Esophagus (tissue), 2 donors: ENCODE data around the gene QTRT2. TPM values are rescaled to one million over a fixed set of nuclear protein-coding genes. Genes with fewer than 3 reads are reported as not detected.

Experiments used
- H3K27ac ChIP-seq, 2 donors: one replicate each; pipeline ENCODE4 v1.5.1; 2013; ENCODE audit warnings: low read depth in 2 of 2, mild to moderate bottlenecking in 2 of 2, inconsistent platforms in 1 of 2, low read length in 1 of 2, moderate library complexity in 1 of 2
- H3K27me3 ChIP-seq, 2 donors: one replicate each; pipeline ENCODE4 v1.6.1; 2013; ENCODE audit warnings: low read length in 2 of 2, control low read depth in 1 of 2, mild to moderate bottlenecking in 1 of 2; ENCODE audit not compliant: insufficient read depth in 2 of 2, control insufficient read depth in 1 of 2
- H3K36me3 ChIP-seq, 2 donors: one replicate each; pipeline ENCODE4 v1.6.1; 2013; ENCODE audit warnings: low read length in 1 of 2; ENCODE audit not compliant: control insufficient read depth in 2 of 2, insufficient read depth in 2 of 2
- H3K4me1 ChIP-seq, 2 donors: one replicate each; pipeline ENCODE4 v1.6.1; 2013; ENCODE audit warnings: low read length in 1 of 2; ENCODE audit not compliant: control insufficient read depth in 2 of 2, insufficient read depth in 2 of 2
- H3K4me3 ChIP-seq, 2 donors: one replicate each; pipeline ENCODE4 v1.5.1; 2013; ENCODE audit warnings: low read length in 2 of 2, mild to moderate bottlenecking in 2 of 2, low read depth in 1 of 2, moderate library complexity in 1 of 2
- H3K9me3 ChIP-seq, 2 donors: one replicate each; pipeline ENCODE4 v1.6.1; 2013; ENCODE audit warnings: mild to moderate bottlenecking in 2 of 2, low read depth in 1 of 2, low read length in 1 of 2, moderate library complexity in 1 of 2; ENCODE audit not compliant: control insufficient read depth in 2 of 2, insufficient read depth in 1 of 2
- WGBS, 2 donors: extraction: QIAGEN DNeasy Blood & Tissue Kit; methylation state at CpG; one replicate each; pipeline ENCODE4 v1.1.7; 2013; 5-methylcytosine and 5-hydroxymethylcytosine counted together
- polyA plus RNA-seq, 2 donors: library from polyadenylated mRNA; stranded (reverse); fragments of 200-250 nt; gene quantifications; one replicate each; pipeline ENCODE4 v1.2.3, GENCODE V29; 2013
- donor health status: healthy with polysubstance abuse.
- donor health status: Bipolar disorder and iron deficiency.

QTRT2 gene
- polyA plus RNA-seq, 2 donors, result 4.6 to 6.3 TPM

DNA sequence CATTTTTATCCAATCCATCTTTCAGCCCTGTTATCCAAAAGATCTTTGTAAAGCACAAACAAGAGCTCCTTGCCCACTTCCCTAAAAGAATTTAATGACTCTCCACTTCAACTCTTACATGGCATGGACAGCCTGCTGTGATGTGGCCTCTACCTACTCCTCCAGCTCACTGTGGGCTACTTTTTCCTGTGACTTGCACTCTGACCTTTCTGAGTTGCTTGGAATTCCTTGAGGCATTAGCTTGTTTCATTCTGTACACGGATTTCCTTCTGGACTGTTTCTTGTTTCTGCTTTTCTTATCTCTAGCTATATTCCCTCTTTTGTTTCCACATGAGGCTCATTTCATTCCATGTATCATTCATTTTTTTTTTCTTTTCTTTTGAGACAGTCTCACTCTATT, 15.2 kb downstream of the QTRT2 start:
- 59 to 62% methylated on average over 1 of the region's 1 CpG for WGBS, 2 donors
- H3K4me3 ChIP-seq, result no peak overlapping the region
- peaks cover 3 to 14% of the 10 kb centered on the region in 2 donors for H3K36me3 ChIP-seq
- H3K4me1 ChIP-seq, result no peaks in the 10 kb centered on the region
- no peak overlapping the region for H3K27ac ChIP-seq
- no peaks in the 10 kb centered on the region for H3K27me3 ChIP-seq
- no peaks in the 10 kb centered on the region for H3K9me3 ChIP-seq

DNA sequence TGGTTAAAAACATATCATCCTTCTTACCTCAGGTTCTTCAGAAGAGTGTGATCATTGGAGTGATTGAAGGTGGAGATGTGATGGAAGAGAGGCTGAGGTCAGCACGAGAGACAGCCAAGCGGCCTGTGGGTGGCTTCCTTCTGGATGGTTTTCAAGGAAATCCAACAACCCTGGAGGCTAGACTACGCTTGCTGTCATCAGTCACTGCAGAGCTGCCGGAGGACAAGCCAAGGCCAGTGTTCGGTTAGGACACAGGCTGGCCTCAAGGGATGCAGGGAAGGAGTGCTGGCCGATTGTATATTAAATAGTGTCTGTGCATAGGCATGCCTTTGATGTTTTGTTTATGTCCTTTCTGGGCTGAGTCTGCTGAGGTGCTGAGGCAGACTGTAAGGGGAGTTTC, 20.2 kb downstream of the QTRT2 start:
- Histone ChIP-seq H3K9me3 (no peaks in the 10 kb centered on the region), H3K27me3 (no peaks in the 10 kb centered on the region), H3K36me3 (peaks cover 0 to 12% of the 10 kb centered on the region in 2 donors), H3K4me3 (no peak overlapping the region), H3K27ac (no peak overlapping the region), H3K4me1 (no peaks in the 10 kb centered on the region)
- 81 to 83% methylated on average over 6 of the region's 6 CpGs for WGBS, 2 donors

DNA sequence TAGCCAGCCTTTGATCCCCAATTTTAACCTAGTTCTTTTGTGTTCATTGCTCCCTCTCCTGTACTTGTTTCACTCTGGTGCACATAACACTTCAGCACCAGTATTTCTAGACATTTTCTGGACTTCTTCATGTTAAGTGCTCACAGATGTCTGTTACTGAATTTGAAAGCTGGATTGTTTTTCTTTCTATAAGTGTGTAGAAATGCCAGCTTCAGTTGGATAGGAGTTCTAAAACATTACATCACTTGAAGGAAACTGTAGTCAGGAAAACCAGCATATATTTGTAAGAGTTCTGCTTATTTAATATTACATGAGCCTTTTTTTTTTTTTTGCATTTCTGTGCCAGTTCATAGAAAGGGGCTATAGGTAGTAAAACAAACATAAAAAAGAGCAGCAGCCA, 21.6 kb downstream of the QTRT2 start:
- Histone ChIP-seq H3K4me3 (no peak overlapping the region), H3K27ac (no peak overlapping the region), H3K4me1 (no peaks in the 10 kb centered on the region), H3K27me3 (no peaks in the 10 kb centered on the region), H3K9me3 (no peaks in the 10 kb centered on the region), H3K36me3 (peaks cover 0 to 7% of the 10 kb centered on the region in 2 donors)

DNA sequence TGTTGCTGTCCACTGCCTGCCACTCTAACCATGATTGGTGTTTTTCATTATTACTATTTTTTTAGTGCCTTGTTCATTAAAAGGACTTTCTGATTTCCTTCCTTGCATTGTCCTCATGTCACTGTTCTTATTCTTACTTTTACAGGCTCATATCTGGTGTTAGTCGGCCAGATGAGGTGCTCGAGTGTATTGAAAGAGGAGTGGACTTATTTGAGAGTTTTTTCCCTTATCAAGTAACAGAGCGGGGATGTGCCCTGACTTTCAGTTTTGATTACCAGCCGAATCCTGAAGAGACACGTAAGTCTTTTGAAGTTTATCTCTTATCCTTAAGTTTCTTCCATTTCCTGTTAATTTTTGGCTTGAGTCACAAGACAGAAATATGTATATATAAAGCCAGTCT, 23.2 kb downstream of the QTRT2 start:
- Histone ChIP-seq H3K4me1 (no peaks in the 10 kb centered on the region), H3K36me3 (peaks cover 0 to 7% of the 10 kb centered on the region in 2 donors), H3K4me3 (no peak overlapping the region), H3K27me3 (no peaks in the 10 kb centered on the region), H3K9me3 (no peaks in the 10 kb centered on the region), H3K27ac (no peak overlapping the region)
- 71 to 88% methylated on average over 5 of the region's 5 CpGs for WGBS, 2 donors

DNA sequence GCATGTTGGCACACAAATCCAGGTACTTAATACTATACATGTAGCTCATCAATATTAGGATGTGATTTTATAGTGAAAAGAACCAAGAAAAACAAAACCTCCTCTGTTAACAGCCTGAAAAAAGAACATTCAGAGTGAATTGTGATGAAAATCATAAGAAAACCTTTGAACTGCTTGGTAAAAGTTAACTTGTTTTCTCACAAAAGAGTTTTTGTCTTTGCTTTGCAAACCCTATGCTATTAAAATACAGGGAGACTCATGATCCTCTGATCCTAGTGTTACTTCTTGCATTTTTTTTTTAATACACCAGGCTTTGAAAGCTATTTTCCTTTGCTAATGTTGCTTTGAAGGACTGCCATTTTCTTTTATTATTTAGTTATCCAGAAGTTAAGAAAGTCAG, 23.7 kb downstream of the QTRT2 start:
- no peaks in the 10 kb centered on the region for H3K4me1 ChIP-seq
- H3K4me3 ChIP-seq, result no peak overlapping the region
- H3K27me3 ChIP-seq, result no peaks in the 10 kb centered on the region
- no peak overlapping the region for H3K27ac ChIP-seq
- no peaks in the 10 kb centered on the region for H3K9me3 ChIP-seq
- peaks cover 0 to 7% of the 10 kb centered on the region in 2 donors for H3K36me3 ChIP-seq

DNA sequence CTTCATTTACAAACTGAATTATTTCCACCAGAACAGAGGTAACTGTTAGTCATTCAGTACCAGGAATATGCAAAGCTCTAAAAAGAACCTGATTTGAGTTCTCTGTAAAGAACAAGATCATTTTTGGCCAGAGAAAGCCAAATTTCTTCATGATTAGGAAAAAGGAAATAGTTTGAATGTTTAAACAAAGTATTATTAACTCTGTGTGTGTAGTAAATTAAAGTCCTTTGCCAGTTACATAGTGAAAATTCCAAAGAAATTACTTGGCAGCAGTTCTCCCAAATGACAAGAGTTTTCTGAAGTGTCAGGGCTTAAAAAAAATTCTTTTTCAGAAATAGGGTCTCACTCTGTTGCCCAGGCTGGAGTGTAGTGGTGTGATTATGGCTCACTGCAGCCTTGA, 24.5 kb downstream of the QTRT2 start:
- Histone ChIP-seq H3K27me3 (no peaks in the 10 kb centered on the region), H3K27ac (no peak overlapping the region), H3K4me1 (no peaks in the 10 kb centered on the region), H3K36me3 (peaks cover 4 to 12% of the 10 kb centered on the region in 2 donors), H3K4me3 (no peak overlapping the region), H3K9me3 (no peaks in the 10 kb centered on the region)

DNA sequence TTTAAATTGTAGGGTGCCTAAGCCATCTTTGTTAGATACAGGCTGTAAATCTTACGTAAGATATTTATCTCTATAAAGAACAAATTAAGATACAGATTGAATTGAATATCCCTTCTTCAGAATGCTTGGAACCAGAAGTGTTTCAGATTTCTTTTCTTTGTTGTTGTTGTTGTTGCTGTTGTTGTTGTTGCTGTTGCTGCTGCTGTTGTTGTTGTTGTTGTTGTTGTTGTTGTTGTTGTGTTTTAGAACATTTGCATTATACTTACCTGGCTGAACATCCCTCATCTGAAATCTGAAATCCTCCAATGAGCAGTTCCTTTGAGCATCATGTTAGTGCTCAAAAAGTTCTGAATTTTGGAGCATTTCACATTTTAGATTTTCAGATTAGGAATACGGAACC, 26.6 kb downstream of the QTRT2 start:
- 96 to 97% methylated on average over 2 of the region's 2 CpGs for WGBS, 2 donors
- Histone ChIP-seq H3K4me3 (no peak overlapping the region), H3K36me3 (peaks cover 4 to 8% of the 10 kb centered on the region in 2 donors), H3K27me3 (no peaks in the 10 kb centered on the region), H3K27ac (no peak overlapping the region), H3K4me1 (no peaks in the 10 kb centered on the region), H3K9me3 (no peaks in the 10 kb centered on the region)

DNA sequence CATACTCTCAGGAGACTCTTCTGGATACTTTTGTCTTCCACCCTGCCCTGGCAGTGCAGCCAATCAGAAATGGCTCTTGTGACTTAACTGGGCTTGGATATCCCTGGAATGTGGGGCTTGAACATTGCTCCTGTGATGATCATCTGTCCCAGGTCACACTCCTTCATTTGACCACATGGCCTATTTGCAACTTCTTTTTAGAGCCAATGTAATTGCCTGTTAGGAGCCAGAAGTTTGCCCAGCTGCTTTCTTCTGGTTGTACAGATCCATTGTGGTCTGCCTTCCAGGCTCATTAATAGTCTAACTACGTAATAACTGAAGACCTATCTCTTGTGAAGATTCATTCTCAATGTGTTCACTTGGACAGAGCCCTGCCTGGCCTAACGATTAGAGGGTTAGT, 29.8 kb downstream of the QTRT2 start:
- no peak overlapping the region for H3K4me3 ChIP-seq
- no peaks in the 10 kb centered on the region for H3K27me3 ChIP-seq
- H3K4me1 ChIP-seq, result no peaks in the 10 kb centered on the region
- H3K36me3 ChIP-seq, result peaks cover 4 to 8% of the 10 kb centered on the region in 2 donors
- H3K27ac ChIP-seq, result no peak overlapping the region
- 90 to 97% methylated on average over 2 of the region's 2 CpGs for WGBS, 2 donors
- H3K9me3 ChIP-seq, result no peaks in the 10 kb centered on the region

DNA sequence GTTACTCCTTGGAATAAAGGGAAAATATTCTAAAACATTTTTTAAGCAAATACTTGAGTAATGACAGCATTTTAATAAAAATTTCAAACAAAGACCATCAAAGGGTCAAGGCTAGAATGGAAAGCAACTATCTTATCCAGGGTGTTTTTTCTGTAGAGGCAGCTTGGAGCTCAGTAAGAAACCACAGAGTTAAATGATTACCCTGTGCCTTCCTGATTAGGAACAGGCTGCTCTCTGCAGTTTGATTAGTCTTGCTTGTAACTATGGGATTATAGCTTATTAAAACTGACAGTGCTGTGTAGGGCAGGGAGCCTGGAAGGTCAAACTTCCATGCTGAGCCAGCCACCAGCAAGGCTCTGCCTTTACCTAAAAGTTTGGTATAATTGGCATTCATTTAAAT, 33.1 kb downstream of the QTRT2 start:
- no peak overlapping the region for H3K27ac ChIP-seq
- no peaks in the 10 kb centered on the region for H3K27me3 ChIP-seq
- peaks cover 4 to 5% of the 10 kb centered on the region in 2 donors for H3K36me3 ChIP-seq
- no peaks in the 10 kb centered on the region for H3K4me1 ChIP-seq
- no peaks in the 10 kb centered on the region for H3K9me3 ChIP-seq
- no peak overlapping the region for H3K4me3 ChIP-seq

DNA sequence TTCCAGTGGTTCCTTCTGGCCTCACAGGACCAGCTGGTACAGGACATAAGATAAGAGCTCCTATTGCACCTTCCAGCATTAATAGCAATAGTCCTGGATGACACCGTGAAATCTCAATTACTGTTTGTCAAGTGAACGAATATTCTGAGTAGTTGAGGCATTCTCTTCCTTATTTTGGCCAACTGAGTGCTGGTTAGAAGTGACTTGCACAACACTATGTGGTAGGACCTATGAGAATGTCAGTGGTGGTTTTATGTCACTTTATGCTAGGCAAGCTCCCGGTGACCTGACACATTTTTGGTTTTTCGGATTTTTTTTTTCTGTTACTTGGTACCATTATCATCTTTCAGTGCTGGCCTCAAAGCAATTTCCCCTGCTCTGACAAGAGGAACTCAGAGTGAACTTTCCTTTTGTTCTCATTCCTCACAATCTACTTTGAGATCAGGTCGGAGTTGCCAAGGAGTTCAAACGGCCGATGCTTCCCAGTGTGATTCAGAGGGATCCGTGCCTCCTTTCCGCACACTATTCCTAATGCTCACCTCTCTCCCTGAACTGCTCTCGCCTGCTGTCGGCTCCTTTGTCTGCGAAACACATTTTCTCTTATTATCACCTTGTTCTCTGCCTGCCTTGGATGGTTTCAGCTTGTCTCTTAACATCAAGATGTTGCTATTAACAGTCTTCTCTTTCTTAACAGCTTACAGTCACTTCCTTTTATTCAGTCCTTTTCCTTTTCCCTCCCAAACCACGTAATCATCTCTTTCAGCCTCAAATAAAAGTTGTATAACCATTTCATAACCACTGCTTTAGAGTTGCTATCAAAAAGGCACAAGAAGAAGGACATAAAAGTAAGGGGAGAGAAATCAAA, 35.8 kb downstream of the QTRT2 start:
- no peak overlapping the region for H3K4me3 ChIP-seq
- 47 to 49% methylated on average over 13 of the region's 13 CpGs for WGBS, 2 donors
- H3K36me3 ChIP-seq, result no peaks in the 10 kb centered on the region
- H3K4me1 ChIP-seq, result no peaks in the 10 kb centered on the region
- no peaks in the 10 kb centered on the region for H3K9me3 ChIP-seq
- H3K27ac ChIP-seq, result no peak overlapping the region
- no peaks in the 10 kb centered on the region for H3K27me3 ChIP-seq
